LNCaP clone FGC (cell line): ENCODE measurements around the gene ADH6.
A peak's percentile ranks its signal among the peaks of the same experiment; 100 is the strongest.

Source experiments
- DNase-seq: peaks from one replicate; pipeline ENCODE4 v3.0.0-alpha.2; 2011; ENCODE audit warnings: low read depth
- H3K4me3 ChIP-seq: 2 replicates; pipeline ENCODE4 v1.5.1; 2011; ENCODE audit warnings: mild to moderate bottlenecking, low read depth, low read length, control low read depth
- TF ChIP-seq, protein P1 (sequence below): IDR thresholded peaks from 2 replicates; pipeline ENCODE4 v1.5.1; 2012; ENCODE audit warnings: mild to moderate bottlenecking; ENCODE audit not compliant: control insufficient read depth, insufficient read depth; ENCODE audit errors: extremely low read depth

Gene ADH6

GRCh38 chr4:99207911-99208718 is 10.9 kb downstream of the ADH6 start:
- TF ChIP-seq, protein P1, sequence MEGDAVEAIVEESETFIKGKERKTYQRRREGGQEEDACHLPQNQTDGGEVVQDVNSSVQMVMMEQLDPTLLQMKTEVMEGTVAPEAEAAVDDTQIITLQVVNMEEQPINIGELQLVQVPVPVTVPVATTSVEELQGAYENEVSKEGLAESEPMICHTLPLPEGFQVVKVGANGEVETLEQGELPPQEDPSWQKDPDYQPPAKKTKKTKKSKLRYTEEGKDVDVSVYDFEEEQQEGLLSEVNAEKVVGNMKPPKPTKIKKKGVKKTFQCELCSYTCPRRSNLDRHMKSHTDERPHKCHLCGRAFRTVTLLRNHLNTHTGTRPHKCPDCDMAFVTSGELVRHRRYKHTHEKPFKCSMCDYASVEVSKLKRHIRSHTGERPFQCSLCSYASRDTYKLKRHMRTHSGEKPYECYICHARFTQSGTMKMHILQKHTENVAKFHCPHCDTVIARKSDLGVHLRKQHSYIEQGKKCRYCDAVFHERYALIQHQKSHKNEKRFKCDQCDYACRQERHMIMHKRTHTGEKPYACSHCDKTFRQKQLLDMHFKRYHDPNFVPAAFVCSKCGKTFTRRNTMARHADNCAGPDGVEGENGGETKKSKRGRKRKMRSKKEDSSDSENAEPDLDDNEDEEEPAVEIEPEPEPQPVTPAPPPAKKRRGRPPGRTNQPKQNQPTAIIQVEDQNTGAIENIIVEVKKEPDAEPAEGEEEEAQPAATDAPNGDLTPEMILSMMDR: no peak
- H3K4me3 ChIP-seq: no peak overlapping the region
- no peak for DNase-seq

GRCh38 chr4:99207069-99207743 is 11.8 kb downstream of the ADH6 start:
- no peak overlapping the region for H3K4me3 ChIP-seq
- TF ChIP-seq, protein P1: no peak
- no peak for DNase-seq

DNA sequence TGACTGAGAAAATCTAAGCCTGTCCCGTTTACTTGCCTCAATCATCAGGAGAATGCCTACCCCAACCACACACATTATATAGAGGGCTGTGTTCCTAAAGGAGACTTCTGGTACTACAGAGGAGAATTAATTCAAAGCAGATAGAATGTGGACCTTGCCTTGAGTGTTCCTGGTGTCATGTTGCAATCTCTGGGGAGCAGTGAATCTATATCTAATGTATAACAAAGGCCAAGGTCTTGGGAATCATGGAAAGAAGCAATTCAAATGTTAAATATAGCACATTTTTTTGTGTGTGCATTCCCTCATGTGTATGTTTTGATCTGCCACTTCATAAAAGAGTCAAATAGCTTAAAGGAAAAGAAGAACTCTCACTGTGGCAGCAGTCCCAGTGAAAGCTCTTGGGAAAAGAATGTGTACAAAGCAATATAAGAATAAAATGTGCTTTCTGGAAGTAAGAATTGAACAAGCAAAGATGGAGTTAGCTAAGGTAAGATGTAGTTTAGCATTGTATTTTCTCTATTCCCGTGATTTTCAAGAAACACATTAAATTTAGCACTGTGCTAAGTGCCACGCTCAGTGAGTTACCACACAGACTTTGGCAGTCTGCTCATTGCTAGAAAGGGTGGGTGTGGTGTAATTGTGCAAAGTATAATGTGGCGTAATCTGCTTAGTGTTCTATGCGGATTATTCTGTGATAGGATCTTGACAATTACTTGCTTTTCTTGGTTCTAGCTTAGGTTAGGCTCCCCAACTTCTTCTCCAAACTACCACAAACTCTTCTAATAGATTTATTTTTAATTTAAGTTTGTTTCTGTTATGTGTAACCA is 13.7 kb downstream of the ADH6 start:
- no peak overlapping the region for H3K4me3 ChIP-seq
- TF ChIP-seq, protein P1: no peak
- no peak for DNase-seq

GRCh38 chr4:99202536-99202935 is 16.5 kb downstream of the ADH6 start:
- no peak overlapping the region for H3K4me3 ChIP-seq
- DNase-seq: no peak
- TF ChIP-seq, protein P1: no peak

- TF ChIP-seq, protein P1: no peak
- no peak for DNase-seq
These were observed 17.0 kb downstream of the ADH6 start for GRCh38 chr4:99202094-99202493.

GRCh38 chr4:99201690-99202089 is 17.4 kb downstream of the ADH6 start:
- TF ChIP-seq, protein P1: peak; percentile 37
- H3K4me3 ChIP-seq: no peak overlapping the region
- DNase-seq: no peak

More at GRCh38 chr4:99202094-99202493, 17.0 kb downstream of the ADH6 start:
- H3K4me3 ChIP-seq: no peak overlapping the region
